Muscle layer of duodenum (tissue), 2 donors: ENCODE measurements around the gene OR6C76.

Source experiments
- H3K27ac ChIP-seq: one replicate; pipeline ENCODE4 v1.7.0; 2013; ENCODE audit warnings: mild to moderate bottlenecking, low read length
- H3K27me3 ChIP-seq: one replicate; pipeline ENCODE4 v1.7.0; 2013; ENCODE audit warnings: low read depth, mild to moderate bottlenecking, control low read depth, low read length
- H3K36me3 ChIP-seq, 2 donors: one replicate each; pipeline ENCODE4 v1.7.0; 2013; ENCODE audit warnings: low read length in 2 of 2, control low read depth in 1 of 2, mild to moderate bottlenecking in 1 of 2; ENCODE audit not compliant: insufficient read depth in 2 of 2, control insufficient read depth in 1 of 2
- H3K4me1 ChIP-seq, 2 donors: one replicate each; pipeline ENCODE4 v1.7.0; 2013; ENCODE audit warnings: low read length in 2 of 2, mild to moderate bottlenecking in 2 of 2, control low read depth in 1 of 2, moderate library complexity in 1 of 2; ENCODE audit not compliant: insufficient read depth in 2 of 2, control insufficient read depth in 1 of 2
- H3K4me3 ChIP-seq, 2 donors: one replicate each; pipeline ENCODE4 v1.7.0; 2013; ENCODE audit warnings: low read length in 2 of 2, low read depth in 1 of 2, mild to moderate bottlenecking in 1 of 2
- H3K9me3 ChIP-seq, 2 donors: one replicate each; pipeline ENCODE4 v1.7.0; 2013; ENCODE audit warnings: low read length in 2 of 2, control low read depth in 1 of 2, mild to moderate bottlenecking in 1 of 2; ENCODE audit not compliant: control insufficient read depth in 1 of 2
- donor health status: healthy.

OR6C76 gene

GRCh38 chr12:55470088-55470829 is 44.2 kb downstream of the OR6C76 start, which contains the start of gene OR6C70:
Gene OR6C70, minus strand, starts transcription at chr12:55470138. Its CDS starts 0 bp downstream, at chr12:55470138.
- no peaks in the 10 kb centered on the region for H3K9me3 ChIP-seq
- H3K27ac ChIP-seq = no peak within 1 kb of the TSS
- no peaks in the 10 kb centered on the region for H3K36me3 ChIP-seq
- H3K4me3 ChIP-seq = no peak within 1 kb of the TSS
- H3K27me3 ChIP-seq = no peaks in the 10 kb centered on the region
- no peaks in the 10 kb centered on the region for H3K4me1 ChIP-seq

GRCh38 chr12:55472264-55472663 is 46.2 kb downstream of the OR6C76 start:
- Histone ChIP-seq H3K4me1 (no peaks in the 10 kb centered on the region), H3K36me3 (no peaks in the 10 kb centered on the region), H3K27ac (no peak overlapping the region), H3K9me3 (no peaks in the 10 kb centered on the region), H3K4me3 (no peak overlapping the region), H3K27me3 (no peaks in the 10 kb centered on the region)
